MG63 (cell line): ENCODE results near the gene CYB5B. TPM values are rescaled to one million over a fixed set of nuclear protein-coding genes. Genes with fewer than 3 reads are reported as not detected.

Experiments used
- DNase-seq: peaks from one replicate; pipeline ENCODE4 v3.0.0-alpha.2; 2020
- H3K27me3 ChIP-seq: fragments of 250-450 bp; sonication (Bioruptor Pico); 2 replicates; pipeline ENCODE4 v1.5.1; 2020; ENCODE audit warnings: mild to moderate bottlenecking, moderate library complexity
- H3K36me3 ChIP-seq: fragments of 250-450 bp; sonication (Bioruptor Pico); 2 replicates; pipeline ENCODE4 v1.5.1; 2020; ENCODE audit warnings: mild to moderate bottlenecking, moderate library complexity
- H3K4me3 ChIP-seq: fragments of 250-450 bp; sonication (Bioruptor Pico); 2 replicates; pipeline ENCODE4 v1.5.1; 2020; ENCODE audit warnings: mild to moderate bottlenecking, moderate library complexity
- H3K9me3 ChIP-seq: fragments of 250-450 bp; sonication (Bioruptor Pico); 2 replicates; pipeline ENCODE4 v1.5.1; 2020; ENCODE audit warnings: mild to moderate bottlenecking, moderate library complexity
- total RNA-seq: library from RNA; depleted of rRNA; stranded (reverse); fragments of >200 nt; shearing (Covaris generic); gene quantifications from 2 replicates; pipeline ENCODE4 v1.2.3, GENCODE V29; 2014; ENCODE audit warnings: low replicate concordance

Gene CYB5B
- total RNA-seq, 1 experiment from 2014 or later: 45.2 TPM

- H3K9me3 ChIP-seq: no peaks in the 10 kb centered on the region
- H3K4me3 ChIP-seq: no peak overlapping the region
- peaks cover 6% of the 10 kb centered on the region; the same call in 1 of the 2 replicates for H3K36me3 ChIP-seq
- no peaks in the 10 kb centered on the region for H3K27me3 ChIP-seq
- no peak for DNase-seq
Measured at GRCh38 chr16:69467080-69467479, 42.7 kb downstream of the CYB5B start.

GRCh38 chr16:69467531-69468204 lies 43.2 kb downstream of the CYB5B start:
- no peak for DNase-seq
- no peak overlapping the region for H3K4me3 ChIP-seq
- H3K27me3 ChIP-seq: no peaks in the 10 kb centered on the region
- H3K36me3 ChIP-seq: peaks cover 6% of the 10 kb centered on the region; the same call in 1 of the 2 replicates
- H3K9me3 ChIP-seq: no peaks in the 10 kb centered on the region

- no peaks in the 10 kb centered on the region for H3K9me3 ChIP-seq
- no peaks in the 10 kb centered on the region for H3K27me3 ChIP-seq
- H3K4me3 ChIP-seq: no peak overlapping the region
- DNase-seq: no peak
- H3K36me3 ChIP-seq: no peaks in the 10 kb centered on the region
Measured at GRCh38 chr16:69469807-69470561, 45.6 kb downstream of the CYB5B start.

- Histone ChIP-seq H3K9me3 (no peaks in the 10 kb centered on the region), H3K36me3 (no peaks in the 10 kb centered on the region), H3K4me3 (no peak overlapping the region), H3K27me3 (no peaks in the 10 kb centered on the region)
- DNase-seq: no peak
Measured at GRCh38 chr16:69471121-69471520, 46.7 kb downstream of the CYB5B start.

- H3K9me3 ChIP-seq: no peaks in the 10 kb centered on the region
- H3K4me3 ChIP-seq: no peak overlapping the region
- H3K36me3 ChIP-seq: no peaks in the 10 kb centered on the region
Measured at GRCh38 chr16:69474408-69474807, 50.0 kb downstream of the CYB5B start.

GRCh38 chr16:69476920-69477443 lies 52.6 kb downstream of the CYB5B start:
- H3K27me3 ChIP-seq: no peaks in the 10 kb centered on the region
- peak; percentile 25 for DNase-seq
- no peaks in the 10 kb centered on the region for H3K36me3 ChIP-seq
- no peak overlapping the region for H3K4me3 ChIP-seq
- H3K9me3 ChIP-seq: no peaks in the 10 kb centered on the region

More at GRCh38 chr16:69474408-69474807, 50.0 kb downstream of the CYB5B start:
- no peaks in the 10 kb centered on the region for H3K27me3 ChIP-seq
- no peak for DNase-seq

- Histone ChIP-seq H3K36me3 (no peaks in the 10 kb centered on the region), H3K27me3 (no peaks in the 10 kb centered on the region), H3K9me3 (no peaks in the 10 kb centered on the region), H3K4me3 (no peak overlapping the region)
- DNase-seq: no peak
Measured at GRCh38 chr16:69477546-69477945, 53.1 kb downstream of the CYB5B start.

GRCh38 chr16:69478685-69479084 lies 54.3 kb downstream of the CYB5B start:
- Histone ChIP-seq H3K9me3 (no peaks in the 10 kb centered on the region), H3K27me3 (no peaks in the 10 kb centered on the region), H3K4me3 (no peak overlapping the region), H3K36me3 (no peaks in the 10 kb centered on the region)
- no peak for DNase-seq

- Histone ChIP-seq H3K9me3 (no peaks in the 10 kb centered on the region), H3K4me3 (no peak overlapping the region), H3K36me3 (no peaks in the 10 kb centered on the region), H3K27me3 (no peaks in the 10 kb centered on the region)
- DNase-seq: no peak
Measured at GRCh38 chr16:69479775-69480174, 55.4 kb downstream of the CYB5B start.

GRCh38 chr16:69481901-69482341 lies 57.5 kb downstream of the CYB5B start:
- H3K27me3 ChIP-seq: no peaks in the 10 kb centered on the region
- no peaks in the 10 kb centered on the region for H3K36me3 ChIP-seq
- H3K4me3 ChIP-seq: no peak overlapping the region
- H3K9me3 ChIP-seq: no peaks in the 10 kb centered on the region
- DNase-seq: peak; percentile 72

GRCh38 chr16:69482410-69482991 lies 58.1 kb downstream of the CYB5B start:
- Histone ChIP-seq H3K27me3 (no peaks in the 10 kb centered on the region), H3K9me3 (no peaks in the 10 kb centered on the region), H3K36me3 (no peaks in the 10 kb centered on the region), H3K4me3 (no peak overlapping the region)
- DNase-seq: peak; percentile 65

- Histone ChIP-seq H3K4me3 (no peak overlapping the region), H3K36me3 (no peaks in the 10 kb centered on the region), H3K27me3 (no peaks in the 10 kb centered on the region), H3K9me3 (no peaks in the 10 kb centered on the region)
- DNase-seq: no peak
Measured at GRCh38 chr16:69483611-69484010, 59.2 kb downstream of the CYB5B start.

- Histone ChIP-seq H3K36me3 (no peaks in the 10 kb centered on the region), H3K27me3 (no peaks in the 10 kb centered on the region), H3K4me3 (no peak overlapping the region), H3K9me3 (no peaks in the 10 kb centered on the region)
- DNase-seq: no peak
Measured at GRCh38 chr16:69485361-69485760, 60.9 kb downstream of the CYB5B start.

GRCh38 chr16:69485816-69486215 lies 61.4 kb downstream of the CYB5B start:
- DNase-seq: no peak
- Histone ChIP-seq H3K9me3 (no peaks in the 10 kb centered on the region), H3K36me3 (no peaks in the 10 kb centered on the region), H3K27me3 (no peaks in the 10 kb centered on the region), H3K4me3 (no peak overlapping the region)

- no peaks in the 10 kb centered on the region for H3K27me3 ChIP-seq
- H3K9me3 ChIP-seq: no peaks in the 10 kb centered on the region
- no peaks in the 10 kb centered on the region for H3K36me3 ChIP-seq
- no peak for DNase-seq
- no peak overlapping the region for H3K4me3 ChIP-seq
Measured at GRCh38 chr16:69486272-69486671, 61.9 kb downstream of the CYB5B start.

- DNase-seq: no peak
- Histone ChIP-seq H3K36me3 (no peaks in the 10 kb centered on the region), H3K9me3 (no peaks in the 10 kb centered on the region), H3K4me3 (no peak overlapping the region), H3K27me3 (no peaks in the 10 kb centered on the region)
Measured at GRCh38 chr16:69486724-69487123, 62.3 kb downstream of the CYB5B start.

GRCh38 chr16:69490707-69491324 lies 66.4 kb downstream of the CYB5B start:
- DNase-seq: no peak
- Histone ChIP-seq H3K36me3 (no peaks in the 10 kb centered on the region), H3K4me3 (no peak overlapping the region)

More at GRCh38 chr16:69490707-69491324, 66.4 kb downstream of the CYB5B start:
- Histone ChIP-seq H3K9me3 (0 out of 2 replicates have a peak, but pooled peaks cover 2% of the 10 kb centered on the region), H3K27me3 (no peaks in the 10 kb centered on the region)
